Epithelial cell of proximal tubule (primary cell): ENCODE data around the gene NLGN2. TPM values are rescaled to one million over a fixed set of nuclear protein-coding genes. Genes with fewer than 3 reads are reported as not detected.
A peak's percentile ranks its signal among the peaks of the same experiment; 100 is the strongest.

Experiments used
- DNase-seq: peaks from one replicate; pipeline ENCODE4 v3.0.0-alpha.2; 2011; ENCODE audit warnings: low read depth
- H3K4me3 ChIP-seq: 2 replicates; pipeline ENCODE4 v1.5.1; 2011; ENCODE audit warnings: low read depth, mild to moderate bottlenecking, low read length
- CTCF ChIP-seq: conservative IDR thresholded peaks from 2 replicates; pipeline ENCODE4 v1.5.1; 2012; ENCODE audit warnings: low read depth, mild to moderate bottlenecking, low read length
- total RNA-seq: library from RNA; depleted of rRNA; stranded (reverse); fragments of >200 nt; gene quantifications from 2 replicates; pipeline ENCODE4 v1.2.3, GENCODE V29; 2015

The NLGN2 gene
- total RNA-seq, 1 donor from 2014 or later = 10.3 TPM

DNA sequence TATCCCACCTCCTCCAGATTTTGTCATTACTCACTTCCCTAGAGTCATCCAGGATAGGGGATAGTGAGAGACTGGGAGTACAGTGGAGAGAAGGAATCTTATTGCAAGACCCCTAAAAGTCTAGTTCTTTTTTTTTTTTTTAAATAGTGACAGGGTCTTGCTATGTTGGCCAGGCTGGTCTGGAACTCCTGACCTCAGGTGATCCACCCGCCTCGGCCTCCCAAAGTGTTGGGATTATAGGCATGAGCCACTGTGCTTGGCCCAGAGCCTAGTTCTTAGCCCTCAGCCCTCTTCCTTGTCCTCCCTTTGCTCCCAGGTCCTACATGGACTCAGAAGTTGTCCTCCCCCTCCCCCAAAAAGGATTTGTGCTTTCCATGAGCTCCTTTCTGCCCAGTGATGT, 34.5 kb downstream of the NLGN2 start:
- DNase-seq = no peak
- no peak for TF ChIP-seq CTCF
- H3K4me3 ChIP-seq = no peak overlapping the region

DNA sequence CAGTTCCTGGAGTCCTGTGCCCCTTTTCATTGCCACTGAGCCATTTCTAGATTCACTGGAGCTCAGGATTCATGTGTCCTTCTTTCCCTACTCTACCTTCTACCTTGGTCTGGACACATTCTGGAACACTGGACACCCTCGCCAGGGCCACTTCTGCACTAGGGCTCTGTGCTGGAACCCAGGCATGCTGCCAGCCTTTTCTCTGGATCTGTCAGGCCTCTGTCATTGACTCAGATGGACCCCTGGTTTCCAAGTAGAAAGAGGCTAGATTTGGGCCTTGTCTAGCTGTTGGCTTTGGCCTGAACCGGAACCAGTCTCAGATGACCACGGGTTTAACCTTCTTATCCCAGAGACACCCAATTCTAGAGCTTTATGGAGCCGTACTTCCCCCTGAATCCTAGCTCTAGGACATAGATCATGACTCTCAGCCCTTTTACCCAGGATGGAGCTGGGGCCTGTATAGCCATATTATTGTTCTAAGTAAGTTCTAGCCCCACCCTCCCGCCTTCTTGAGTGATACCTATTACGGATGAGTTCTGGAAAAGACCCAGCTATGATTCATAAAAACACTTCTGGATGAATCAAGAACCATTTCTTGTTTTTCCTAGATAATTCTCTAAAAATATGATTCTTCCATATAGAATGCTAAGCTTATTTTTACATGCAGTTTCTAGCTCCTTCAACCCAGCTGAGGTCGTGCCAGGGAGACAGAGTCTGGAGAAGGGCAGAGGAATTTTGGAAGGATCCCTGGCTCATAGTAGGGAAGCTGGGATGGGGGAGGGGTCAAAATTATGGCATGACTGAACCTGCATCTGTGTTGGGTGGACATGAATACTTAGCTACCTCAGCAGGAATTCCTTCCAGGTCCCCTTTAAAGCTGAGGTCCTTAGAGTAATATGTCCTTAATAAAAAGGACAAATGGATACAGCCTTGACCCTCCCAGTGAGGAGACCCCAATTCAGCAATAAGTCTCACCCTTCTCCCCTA, 36.1 kb downstream of the NLGN2 start:
- no peak for DNase-seq
- H3K4me3 ChIP-seq = no peak overlapping the region
- TF ChIP-seq CTCF = no peak

GRCh38 chr17:7444682-7445618, 37.3 kb downstream of the NLGN2 start, which contains the start of gene CHRNB1:
TSS of gene CHRNB1 (plus strand) at chr17:7445061. CDS start at chr17:7445128, 67 bp downstream.
- H3K4me3 ChIP-seq = peak within 1 kb of the TSS; percentile 45
- no peak for TF ChIP-seq CTCF
- DNase-seq = no peak

DNA sequence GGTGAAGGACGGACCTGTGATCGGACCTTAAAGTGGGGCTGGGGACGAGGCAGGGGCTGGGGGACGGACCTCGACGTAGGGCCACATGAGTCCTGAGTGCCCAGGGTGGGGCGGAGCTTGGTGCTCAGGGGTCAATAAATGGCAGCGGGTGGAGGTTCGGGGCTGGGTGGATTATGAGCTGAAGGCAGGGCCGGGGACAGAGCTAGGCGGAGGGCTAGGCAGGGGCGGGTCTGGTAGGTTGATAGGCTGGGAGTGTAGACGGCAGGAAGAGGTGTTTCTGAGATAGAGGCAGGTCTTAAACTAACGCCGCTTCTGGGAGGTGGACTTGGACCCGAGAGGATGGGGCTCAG, 37.9 kb downstream of the NLGN2 start:
- peak overlapping the region; percentile 45 for H3K4me3 ChIP-seq
- no peak for TF ChIP-seq CTCF
- no peak for DNase-seq

DNA sequence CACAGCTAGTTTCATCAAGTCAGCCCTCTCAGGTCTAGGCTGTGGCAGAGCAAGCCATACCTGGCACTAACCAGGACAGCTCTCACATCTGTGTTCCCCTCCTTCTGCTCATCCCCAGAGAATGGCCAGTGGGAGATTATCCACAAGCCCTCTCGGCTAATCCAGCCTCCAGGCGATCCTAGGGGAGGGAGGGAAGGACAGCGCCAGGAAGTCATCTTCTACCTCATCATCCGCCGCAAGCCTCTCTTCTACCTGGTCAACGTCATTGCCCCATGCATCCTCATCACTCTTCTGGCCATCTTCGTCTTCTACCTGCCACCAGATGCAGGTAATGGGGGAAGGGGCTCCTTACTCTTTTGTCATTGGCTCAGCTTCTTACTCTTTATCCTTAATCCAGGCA, 40.8 kb downstream of the NLGN2 start:
- no peak for DNase-seq
- no peak for TF ChIP-seq CTCF
- H3K4me3 ChIP-seq = no peak overlapping the region

- no peak overlapping the region for H3K4me3 ChIP-seq
- no peak for TF ChIP-seq CTCF
- no peak for DNase-seq
Measured at GRCh38 chr17:7459961-7460545, 52.4 kb downstream of the NLGN2 start.
